GM03348 (cell line): ENCODE results near the gene MRAP2.

ENCODE experiments used
- DNase-seq: peaks from one replicate; pipeline ENCODE4 v3.0.0; 2012; ENCODE audit warnings: low spot score

The MRAP2 gene

GRCh38 chr6:84135291-84135690, 101.7 kb downstream of the MRAP2 start:
- no peak for DNase-seq

DNA sequence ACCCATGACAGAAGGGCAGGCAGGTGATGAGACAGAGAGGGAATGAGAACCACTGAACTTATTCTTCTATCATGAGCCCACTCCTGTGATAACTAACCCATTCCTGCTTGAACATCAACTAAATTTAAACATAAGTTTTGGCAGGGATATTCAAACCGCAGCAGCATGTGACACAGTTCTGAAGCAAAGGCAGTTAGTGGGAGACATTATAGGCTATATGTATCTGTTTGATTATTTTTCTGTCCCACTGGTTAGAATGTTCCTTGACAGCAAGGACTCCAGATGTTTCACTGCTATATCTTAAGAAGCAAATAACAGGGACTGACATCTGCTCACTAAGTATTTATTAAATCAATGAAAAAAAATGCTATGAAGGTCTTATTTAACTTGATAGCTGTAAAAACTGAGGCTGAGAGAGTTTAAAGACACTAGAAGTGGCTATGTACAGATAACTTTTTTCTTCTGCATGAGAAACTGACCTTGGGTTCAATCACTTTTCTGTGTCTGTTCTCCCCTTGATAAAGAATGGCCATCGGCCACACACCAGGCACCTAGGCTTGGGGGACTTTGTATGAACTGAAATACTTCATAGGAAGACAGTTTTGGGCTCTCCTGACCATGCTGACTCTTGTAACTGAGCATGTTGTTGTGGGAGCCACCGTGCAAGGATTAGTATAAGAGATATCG, 102.9 kb downstream of the MRAP2 start:
- no peak for DNase-seq

GRCh38 chr6:84137051-84137375, 103.4 kb downstream of the MRAP2 start:
- DNase-seq, result no peak

DNA sequence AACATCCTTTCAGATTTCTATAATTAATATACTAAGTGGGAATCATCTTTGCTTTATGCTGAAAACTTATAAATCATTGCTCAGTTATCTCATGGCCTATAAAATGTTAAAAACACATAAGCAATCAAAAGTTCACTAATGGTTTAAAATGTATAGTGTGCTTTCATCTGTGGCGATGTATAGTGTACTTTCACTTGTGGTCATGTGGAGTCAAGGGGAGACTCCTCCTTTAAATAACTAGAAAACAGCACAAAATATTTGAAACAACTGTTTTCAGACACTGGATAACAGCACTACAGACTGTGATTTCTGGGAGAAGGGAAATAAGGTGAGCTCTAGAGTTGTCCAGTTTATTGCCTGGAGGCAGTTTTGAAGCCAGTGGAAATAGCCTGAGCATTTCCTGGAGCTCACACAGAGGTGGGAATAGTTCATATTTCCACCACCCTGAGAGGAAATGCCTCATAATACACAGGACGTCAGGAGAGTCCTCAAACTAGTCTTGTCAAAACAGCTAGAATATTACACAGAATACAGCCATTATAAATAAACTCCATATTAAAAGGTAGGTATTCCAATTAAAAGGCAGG, 104.5 kb downstream of the MRAP2 start:
- no peak for DNase-seq

DNA sequence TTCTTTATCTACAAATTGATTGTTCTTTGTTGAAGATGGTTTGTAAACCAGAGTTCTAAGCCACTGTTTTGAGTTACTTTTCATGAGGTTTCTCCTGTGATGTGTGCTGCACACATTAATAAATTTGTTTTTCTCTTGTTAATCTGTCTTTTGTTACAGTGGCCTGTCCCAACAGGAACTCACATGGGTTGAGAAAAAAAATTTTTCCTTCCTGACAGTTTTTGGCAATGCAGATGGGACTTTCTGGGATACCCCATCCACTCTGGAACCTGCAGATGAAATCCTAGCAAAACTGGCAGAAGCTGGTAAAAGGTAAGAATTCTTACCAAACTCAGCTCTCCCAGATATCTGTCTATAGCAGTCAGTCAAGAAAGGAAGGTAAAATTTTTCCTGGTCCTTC, 105.7 kb downstream of the MRAP2 start:
- DNase-seq, result no peak
